Muscle of back (tissue), 11 donors: Measurements from ENCODE around the gene CDRT15L2. TPM values are rescaled to one million over a fixed set of nuclear protein-coding genes. Genes with fewer than 3 reads are reported as not detected.
"Not testable (repeated sequence)": the region's sequence is repeated elsewhere in the genome, so short reads cannot be mapped to it uniquely, and the experiment has no call there.

Experiments used
- DNase-seq, 3 donors: peaks; one replicate each; pipeline versions ENCODE4 v3.0.0 to v3.0.0-alpha.2; 2013
- polyA plus RNA-seq, 10 donors: library from polyadenylated mRNA; unstranded; fragments of 120-200 nt; gene quantifications; one replicate each; pipeline ENCODE4 v1.2.1, GENCODE V29; 2013; ENCODE audit not compliant: insufficient read length in 10 of 10

CDRT15L2 gene
- polyA plus RNA-seq, 10 donors: not detected

DNA sequence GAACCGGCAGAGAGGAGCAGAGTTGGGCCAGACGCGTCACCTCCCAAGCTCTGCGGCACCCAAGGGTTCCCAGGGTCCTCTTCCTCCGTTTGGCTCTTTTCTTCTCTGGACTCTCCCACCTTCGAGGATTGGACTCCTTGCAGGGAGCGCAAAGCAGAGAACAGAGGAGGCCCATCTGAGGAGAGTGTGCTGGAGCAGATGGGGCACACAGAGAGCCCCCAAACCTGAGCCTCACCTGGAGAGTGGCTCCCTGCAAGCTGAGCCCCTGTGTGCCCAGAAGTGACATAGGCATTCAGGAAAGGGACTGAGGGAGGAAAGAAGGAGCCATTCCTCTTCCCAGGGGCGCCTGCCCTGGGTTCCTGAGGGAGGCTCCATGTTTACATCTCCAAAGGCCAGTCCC lies 6.3 kb upstream of the CDRT15L2 start:
- DNase-seq: not testable (repeated sequence)

DNA sequence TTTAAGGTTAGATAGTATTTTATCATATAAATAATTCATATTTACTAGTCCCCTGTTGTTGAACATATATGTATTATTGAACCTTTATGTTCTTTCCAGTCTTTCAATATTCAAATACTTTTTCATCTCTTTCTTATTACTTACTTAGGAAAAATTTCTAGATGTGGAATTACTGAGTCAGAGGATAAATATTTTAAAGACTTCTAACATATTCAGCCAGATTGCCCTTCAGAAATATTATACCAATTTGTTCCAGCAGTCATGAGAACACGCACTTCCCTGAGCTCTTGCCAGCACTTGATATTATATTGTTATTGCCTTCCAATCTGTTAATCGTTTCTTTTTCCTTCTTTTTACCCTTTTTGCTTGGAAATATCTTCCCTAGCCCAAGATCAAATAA lies 4.5 kb upstream of the CDRT15L2 start:
- peak in 2 of 3 donors; percentile 12 to 18 for DNase-seq

DNA sequence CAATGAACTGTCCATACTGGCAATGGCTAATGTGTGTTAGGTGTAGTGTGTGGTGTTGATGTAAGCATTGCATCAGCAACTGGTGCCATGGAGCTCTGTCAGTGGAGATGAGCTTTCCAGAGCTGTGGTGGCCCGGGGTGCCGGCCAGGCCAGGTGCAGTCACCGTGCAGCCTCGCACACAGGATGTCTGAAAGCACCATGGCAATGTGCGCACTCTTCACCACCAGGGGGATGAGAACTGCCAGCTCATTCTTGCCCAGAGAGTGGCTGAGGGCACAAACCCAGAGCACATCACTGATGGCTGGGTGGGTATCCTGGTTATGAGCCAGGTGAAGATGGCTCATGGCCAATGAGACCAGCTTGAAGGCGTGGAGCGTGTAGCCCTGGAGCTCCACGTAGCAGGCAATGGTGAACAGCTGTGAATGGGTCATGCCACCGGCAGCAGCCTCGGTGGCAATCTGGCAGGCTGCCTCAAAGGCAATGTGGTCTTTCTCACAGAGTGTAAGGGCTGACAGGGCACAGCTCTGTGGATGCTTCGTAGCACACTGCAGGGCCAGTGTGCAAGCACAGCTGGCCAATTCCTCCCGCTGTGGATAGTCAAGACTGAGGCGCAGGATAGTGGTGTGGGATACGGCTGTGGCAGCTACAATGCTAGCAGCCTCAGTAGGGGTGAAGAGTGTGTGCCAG lies 4.5 kb downstream of the CDRT15L2 start:
- not testable (repeated sequence) for DNase-seq

DNA sequence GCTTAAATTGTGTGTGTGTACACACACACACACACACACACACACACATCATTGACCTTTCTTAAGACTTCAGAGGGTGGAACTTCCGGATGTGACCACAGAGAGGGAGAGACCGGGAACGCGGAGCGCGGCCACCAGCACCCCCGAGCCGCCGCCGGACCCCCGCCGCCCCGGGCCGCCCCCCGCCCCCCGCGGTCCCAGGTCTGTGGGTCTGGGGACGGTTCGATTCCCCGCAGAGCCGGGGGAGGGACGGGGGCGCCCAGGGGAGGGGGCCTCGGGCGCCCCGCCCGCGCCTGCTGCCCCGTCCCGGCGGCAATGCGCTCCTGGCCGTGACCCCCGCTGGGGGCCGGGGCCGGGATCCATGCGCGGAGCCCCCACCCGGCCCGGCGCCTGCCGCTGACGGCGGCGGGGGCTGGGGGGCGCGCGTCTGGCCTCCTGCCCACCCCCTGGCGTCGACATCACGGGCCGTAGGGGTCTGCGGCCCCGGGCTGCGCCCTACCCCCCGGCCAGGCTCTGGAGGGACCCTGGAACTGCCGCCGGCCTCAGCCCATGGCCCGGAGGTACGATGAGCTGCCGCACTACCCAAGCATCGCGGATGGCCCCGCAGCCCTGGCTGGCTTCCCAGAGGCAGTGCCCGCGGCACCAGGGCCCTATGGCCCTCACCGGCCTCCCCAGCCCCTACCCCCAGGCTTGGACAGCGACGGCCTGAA lies 9.4 kb downstream of the CDRT15L2 start:
- DNase-seq: peak in 2 of 3 donors; percentile 16 to 41

DNA sequence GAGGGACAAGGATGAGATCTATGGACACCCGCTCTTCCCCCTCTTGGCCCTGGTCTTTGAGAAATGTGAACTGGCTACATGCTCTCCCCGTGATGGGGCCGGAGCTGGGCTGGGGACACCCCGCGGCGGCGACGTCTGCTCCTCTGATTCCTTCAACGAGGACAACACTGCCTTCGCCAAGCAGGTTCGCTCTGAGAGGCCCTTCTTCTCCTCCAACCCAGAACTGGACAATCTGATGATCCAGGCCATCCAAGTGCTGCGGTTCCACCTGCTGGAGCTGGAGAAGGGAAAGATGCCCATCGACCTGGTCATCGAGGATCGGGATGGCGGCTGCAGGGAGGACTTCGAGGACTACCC lies 9.9 kb downstream of the CDRT15L2 start:
- not testable (repeated sequence) for DNase-seq

DNA sequence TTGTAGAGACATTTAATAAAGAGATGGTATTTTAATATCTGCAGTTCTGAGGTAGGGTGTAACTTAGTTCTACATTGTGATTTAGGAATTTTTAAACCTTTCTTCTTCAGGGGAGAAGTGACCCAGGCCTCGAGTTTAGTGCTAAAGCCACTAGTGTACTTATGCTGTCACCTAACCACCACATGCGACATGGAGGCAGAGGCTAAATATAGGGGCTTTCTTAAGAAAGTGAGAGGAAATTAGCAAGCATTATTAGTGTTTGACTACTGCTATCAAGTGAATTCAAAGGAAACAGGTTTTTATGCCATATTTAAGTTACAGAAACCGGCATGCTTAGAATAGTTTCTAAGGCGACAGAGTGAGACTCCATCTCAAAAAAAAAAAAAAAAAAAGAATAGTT lies 11.5 kb downstream of the CDRT15L2 start:
- not testable (repeated sequence) for DNase-seq

DNA sequence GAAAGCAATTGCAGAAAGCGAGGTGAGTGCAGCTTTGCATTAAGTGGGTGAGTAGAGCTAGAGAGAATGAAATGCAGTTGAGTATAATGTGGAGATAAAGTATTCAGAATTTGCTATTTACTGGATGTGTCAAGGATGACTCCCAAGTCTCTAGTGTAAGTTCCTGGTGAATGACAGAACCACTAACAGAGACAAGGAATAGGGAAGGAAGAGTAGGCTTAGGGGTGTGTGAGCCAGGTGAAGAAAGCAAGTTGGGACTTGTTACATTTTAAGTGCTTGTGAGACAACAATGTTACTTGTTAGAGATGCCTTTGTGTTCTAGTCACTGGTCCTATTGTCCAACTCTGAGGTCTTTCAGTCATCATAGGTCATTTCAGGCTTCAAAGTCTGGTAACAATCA lies 26.0 kb downstream of the CDRT15L2 start:
- DNase-seq: not testable (repeated sequence)

DNA sequence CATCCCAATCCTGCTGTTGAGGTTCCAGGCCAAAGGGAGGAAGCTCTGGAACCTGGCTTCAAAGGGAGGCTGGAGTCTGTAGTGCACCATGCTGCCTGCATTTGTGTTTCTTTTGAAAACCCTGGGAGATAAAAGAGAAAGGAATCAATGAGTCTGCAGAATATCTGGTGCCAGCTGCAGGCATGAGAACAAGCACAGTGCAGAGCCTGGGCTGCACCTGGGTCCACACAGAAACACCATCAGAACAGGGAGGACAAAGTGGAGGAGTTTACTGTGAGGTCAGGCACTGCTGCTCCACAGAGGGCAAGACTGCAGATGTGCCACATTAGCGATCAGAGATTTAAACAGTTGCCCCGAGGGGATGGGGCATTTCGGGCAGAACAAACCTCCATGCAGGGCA lies 30.0 kb downstream of the CDRT15L2 start:
- DNase-seq: not testable (repeated sequence)

DNA sequence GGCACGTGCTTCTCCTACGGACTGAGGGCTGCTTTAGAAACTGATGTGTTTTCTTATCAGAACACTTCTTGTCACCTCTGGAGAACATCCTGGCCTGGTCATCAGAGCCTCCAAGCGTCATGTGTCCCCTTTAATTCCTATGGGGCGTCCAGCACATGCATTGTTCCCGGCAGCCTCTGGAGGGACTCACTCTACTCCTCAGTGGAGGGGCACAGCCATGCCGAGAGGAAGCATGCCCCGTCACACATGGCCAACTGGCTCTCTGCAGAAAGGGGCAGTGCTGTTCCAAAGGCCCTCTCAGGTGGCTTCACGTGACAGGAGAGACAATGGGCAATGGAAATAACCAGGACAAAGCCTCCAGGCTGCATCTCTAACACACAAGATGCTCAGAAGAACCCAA lies 31.8 kb downstream of the CDRT15L2 start:
- no peak for DNase-seq

DNA sequence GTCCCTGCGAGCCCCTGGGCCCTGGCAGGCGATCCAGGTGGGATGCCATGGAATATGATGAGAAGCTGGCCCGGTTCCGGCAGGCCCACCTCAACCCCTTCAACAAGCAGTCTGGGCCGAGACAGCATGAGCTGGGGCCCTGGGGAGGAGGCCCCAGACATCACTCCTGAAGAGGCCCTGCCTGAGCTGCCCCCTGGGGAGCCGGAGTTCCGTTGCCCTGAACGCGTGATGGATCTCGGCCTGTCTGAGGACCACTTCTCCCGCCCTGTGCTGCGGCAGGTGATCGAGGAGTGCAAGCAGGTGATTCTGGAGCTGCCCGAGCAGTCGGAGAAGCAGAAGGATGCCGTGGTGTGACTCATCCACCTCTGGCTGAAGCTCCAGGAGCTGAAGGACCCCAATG lies 33.1 kb downstream of the CDRT15L2 start:
- no peak for DNase-seq

DNA sequence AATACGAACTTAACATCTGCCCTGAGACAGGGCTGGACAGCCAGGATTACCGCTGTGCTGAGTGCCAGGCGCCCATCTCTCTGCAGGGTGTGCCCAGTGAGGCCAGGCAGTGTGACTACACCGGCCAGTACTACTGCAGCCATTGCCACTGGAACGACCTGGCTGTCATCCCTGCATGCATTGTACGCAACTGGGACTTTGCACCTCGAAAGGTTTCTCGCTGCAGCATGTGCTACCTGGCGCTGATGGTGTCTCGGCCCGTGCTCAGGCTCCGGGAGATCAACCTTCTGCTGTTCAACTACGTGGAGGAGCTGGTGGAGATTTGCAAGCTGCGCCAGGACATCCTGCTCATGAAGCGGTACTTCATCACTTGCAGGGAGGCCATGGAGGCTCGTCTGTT lies 33.7 kb downstream of the CDRT15L2 start:
- DNase-seq: no peak

DNA sequence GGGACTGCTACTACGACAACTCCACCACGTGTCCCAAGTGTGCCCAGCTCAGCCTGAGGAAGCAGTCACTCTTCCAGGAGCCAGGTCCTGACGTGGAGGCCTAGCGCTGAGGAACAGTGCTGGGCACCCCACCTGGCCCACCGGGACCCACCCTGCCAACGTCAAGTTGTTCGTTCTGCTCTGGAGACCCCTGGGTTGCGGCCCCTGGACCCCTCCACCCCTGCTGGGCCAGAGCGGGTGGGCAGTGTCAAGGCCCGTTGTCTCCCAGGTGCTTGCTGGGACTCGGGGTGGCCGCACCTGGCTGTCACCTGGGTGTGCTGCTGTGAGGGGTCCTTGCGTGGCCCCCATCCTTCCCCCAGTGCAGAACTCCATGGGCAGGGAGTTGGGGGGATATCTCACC lies 34.4 kb downstream of the CDRT15L2 start:
- no peak for DNase-seq

DNA sequence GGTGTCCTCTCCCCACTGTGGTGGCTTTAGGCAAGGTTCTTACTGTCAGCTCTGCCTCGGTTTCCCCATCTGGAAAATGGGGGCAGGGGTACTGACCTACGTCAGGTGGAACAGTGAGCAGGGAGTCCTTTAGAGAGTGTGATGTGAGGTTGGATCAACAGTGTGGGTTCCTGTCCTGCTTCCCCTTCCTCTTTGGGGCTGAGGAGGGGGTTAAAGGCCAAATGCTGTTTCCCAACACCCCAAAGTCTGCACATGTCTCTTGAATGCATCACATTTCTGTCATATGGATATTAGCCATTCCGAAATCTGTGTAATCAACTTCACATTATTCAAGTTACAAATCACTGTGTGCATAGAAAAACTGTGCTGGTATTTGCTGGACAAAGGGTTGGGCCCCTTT lies 35.9 kb downstream of the CDRT15L2 start:
- DNase-seq: not testable (repeated sequence)

Other genes with a start within 250 kb of the CDRT15L2 start
- gene LGALS9B, start 112.2 kb upstream of the CDRT15L2 start, polyA plus RNA-seq: under 1 TPM in 2 of 10 donors, not detected in 8; 0.26 to 0.41 TPM